ENCODE measurements around the gene SLC38A9. TPM values are rescaled to one million over a fixed set of nuclear protein-coding genes. Genes with fewer than 3 reads are reported as not detected.
A peak's percentile ranks its signal among the peaks of the same experiment; 100 is the strongest.

SLC38A9 gene
- total and polyA plus RNA-seq, 2 of the 8 experiments (the other 6 are each of a cell fraction or from before 2014, with no cell fraction given), result 29.2 to 43.7 TPM

DNA sequence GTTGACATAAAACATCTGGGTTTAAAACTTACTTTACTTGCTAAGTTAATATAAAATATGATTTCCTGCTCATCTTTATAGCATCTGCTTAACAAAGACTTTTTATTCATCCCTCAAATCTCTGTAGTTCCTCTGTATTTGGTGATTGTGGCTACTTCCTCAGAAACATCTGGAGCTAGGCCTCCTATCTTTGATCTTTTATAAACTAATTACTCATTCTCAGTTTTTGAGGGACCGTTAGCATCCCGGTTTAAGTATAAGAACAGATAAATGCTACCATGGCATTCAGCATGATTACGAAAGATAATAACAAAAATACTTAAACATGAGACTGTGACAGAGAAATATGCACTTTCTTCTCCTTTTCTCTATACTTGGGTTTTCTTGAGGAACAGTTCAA is 85.3 kb downstream of the SLC38A9 start:
- H2BK5ac ChIP-seq (ENCODE audit: low read depth, low read length), result no peak overlapping the region
- no peaks in the 10 kb centered on the region for H3K23me2 ChIP-seq (ENCODE audit: low read depth, low read length)
- H4K91ac ChIP-seq (replicated peaks; ENCODE audit: insufficient read length, low read length), result no peak overlapping the region
- no peaks in the 10 kb centered on the region for H3K27me3 ChIP-seq (replicated peaks in 1 of 4; ENCODE audit: control insufficient read depth in 3 of 4, extremely low read depth in 1 of 4, insufficient read depth in 3 of 4, low read length in 3 of 4)
- H2AK5ac ChIP-seq (ENCODE audit: low read depth, low read length), result no peak overlapping the region
- H4K20me1 ChIP-seq (replicated peaks in 1 of 2; ENCODE audit: control insufficient read depth in 1 of 2, insufficient read depth in 2 of 2, low read length in 2 of 2), result no peaks in the 10 kb centered on the region
- no peak overlapping the region for H2BK120ac ChIP-seq (replicated peaks; ENCODE audit: low read depth, low read length)
- no peak overlapping the region for H2BK15ac ChIP-seq (ENCODE audit: low read length)
- no peak overlapping the region for H4K8ac ChIP-seq (ENCODE audit: extremely low read depth, insufficient read depth, low read length)
- no peak overlapping the region for H2BK20ac ChIP-seq (ENCODE audit: low read length)
- H4K5ac ChIP-seq (ENCODE audit: insufficient read length, low read depth, low read length), result peak overlapping the region; percentile 81
- H3K4me3 ChIP-seq (ENCODE audit: extremely low read depth in 1 of 4, insufficient read depth in 2 of 4, low read depth in 3 of 4, low read length in 4 of 4), result no peak overlapping the region
- no peaks in the 10 kb centered on the region for H3K36me3 ChIP-seq (ENCODE audit: control insufficient read depth in 2 of 4, insufficient read depth in 4 of 4, low read length in 3 of 4)
- no peak overlapping the region for H3K27ac ChIP-seq (ENCODE audit: low read depth, low read length)
- H2AFZ ChIP-seq (ENCODE audit: low read length), result no peak overlapping the region
- no peak for DNase-seq (ENCODE audit: low read depth in 1 of 2, low spot score in 2 of 2)
- peaks cover 4 to 22% (median 13%) of the 10 kb centered on the region in 4 experiments; a peak in 6 of 7 replicates for H3K4me1 ChIP-seq (replicated peaks in 1 of 4; ENCODE audit: control insufficient read depth in 3 of 4, insufficient read depth in 4 of 4, low read length in 3 of 4)
- H3K9ac ChIP-seq (replicated peaks in 1 of 4; ENCODE audit: extremely low read depth in 1 of 4, low read depth in 3 of 4, low read length in 3 of 4), result no peak overlapping the region
- no peak overlapping the region for H3K4ac ChIP-seq (replicated peaks; ENCODE audit: insufficient read length, low read depth, low read length)
- FAIRE-seq, result no peak
- ChIA-PET POLR2A (ENCODE audit: partially characterized antibody) (interaction anchor here (1.4 kb wide), 1 partner anchor 51 kb away, joined by 3 read pairs; no protein-coding TSS in a partner anchor), CTCF (ENCODE audit: partially characterized antibody) (interaction anchor here (0.9 to 2.6 kb wide), 3 partner anchors 10 to 220 kb away, joined by 5 to 6 read pairs (median 6); no protein-coding TSS in a partner anchor)
- WGBS, 2 experiments (ENCODE audit: extremely low coverage in 1 of 2, insufficient coverage in 1 of 2, insufficient read length in 1 of 2, insufficient replicate concordance in 2 of 2, low coverage in 1 of 2, low lambda C conversion rate in 2 of 2, missing lambda C conversion rate in 1 of 2), result 81% methylated on average over 3 of the region's 3 CpGs; no CpG with 5 or more reads in 1 of the 2 experiments
- H2BK12ac ChIP-seq (ENCODE audit: low read depth, low read length), result no peak overlapping the region
- H3K4me2 ChIP-seq (ENCODE audit: insufficient read depth in 1 of 2, low read depth in 2 of 2, low read length in 2 of 2), result no peak overlapping the region
- H3K14ac ChIP-seq (ENCODE audit: insufficient read length), result no peak overlapping the region
- no peaks in the 10 kb centered on the region for H3K79me2 ChIP-seq (ENCODE audit: control insufficient read depth in 1 of 2, insufficient read depth in 2 of 2, low read length in 2 of 2)
- no peak overlapping the region for H3K56ac ChIP-seq (replicated peaks; ENCODE audit: insufficient read length, low read depth, low read length)
- no peaks in the 10 kb centered on the region for H3K79me1 ChIP-seq (ENCODE audit: low read depth, low read length)
- no peaks in the 10 kb centered on the region for H3K9me3 ChIP-seq (ENCODE audit: insufficient read depth in 2 of 2, low read depth in 1 of 2, low read length in 1 of 2)
- H3K23ac ChIP-seq (ENCODE audit: insufficient read length), result no peak overlapping the region
- no peak overlapping the region for H3K18ac ChIP-seq (ENCODE audit: extremely low read depth, low read length)
- TF ChIP-seq GABPA (IDR thresholded peaks at IDR 0.05; ENCODE audit: borderline replicate concordance, insufficient read depth, low read length) (no peak), KDM4A (IDR thresholded peaks at IDR 0.05; ENCODE audit: low read depth, low read length, severe bottlenecking) (no peak), SRF (IDR thresholded peaks at IDR 0.05; ENCODE audit: low read depth, low read length) (no peak), NRF1 (IDR thresholded peaks at IDR 0.05; ENCODE audit: low read depth, low read length) (no peak), TBP (IDR thresholded peaks at IDR 0.05; ENCODE audit: low read depth, low read length) (no peak), GTF2F1 (IDR thresholded peaks at IDR 0.05; ENCODE audit: borderline replicate concordance, low read depth, low read length) (no peak), RAD21 (IDR thresholded peaks at IDR 0.05 in 1 of 2, conservative IDR thresholded peaks at IDR 0.05 in 1 of 2; ENCODE audit: low read depth in 2 of 2, low read length in 2 of 2) (no peak), EZH2 (IDR thresholded peaks at IDR 0.05; ENCODE audit: low read depth, low read length, severe bottlenecking) (no peak), TEAD4 (IDR thresholded peaks at IDR 0.05; ENCODE audit: low read depth, low read length) (no peak), RFX5 (IDR thresholded peaks at IDR 0.05; ENCODE audit: borderline replicate concordance, low read depth, low read length) (no peak), CBX5 (IDR thresholded peaks at IDR 0.05; ENCODE audit: low read depth, low read length) (no peak), KDM1A (IDR thresholded peaks at IDR 0.05; ENCODE audit: borderline replicate concordance, low read length) (no peak)
- TF ChIP-seq, protein P1, sequence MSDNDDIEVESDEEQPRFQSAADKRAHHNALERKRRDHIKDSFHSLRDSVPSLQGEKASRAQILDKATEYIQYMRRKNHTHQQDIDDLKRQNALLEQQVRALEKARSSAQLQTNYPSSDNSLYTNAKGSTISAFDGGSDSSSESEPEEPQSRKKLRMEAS (IDR thresholded peaks at IDR 0.05), result no peak

All from H1 (cell line).